Measurements from ENCODE around the gene KRT12.
A peak's percentile ranks its signal among the peaks of the same experiment; 100 is the strongest.
"Not testable (repeated sequence)": the region's sequence is repeated elsewhere in the genome, so short reads cannot be mapped to it uniquely, and the experiment has no call there.

KRT12 gene

DNA sequence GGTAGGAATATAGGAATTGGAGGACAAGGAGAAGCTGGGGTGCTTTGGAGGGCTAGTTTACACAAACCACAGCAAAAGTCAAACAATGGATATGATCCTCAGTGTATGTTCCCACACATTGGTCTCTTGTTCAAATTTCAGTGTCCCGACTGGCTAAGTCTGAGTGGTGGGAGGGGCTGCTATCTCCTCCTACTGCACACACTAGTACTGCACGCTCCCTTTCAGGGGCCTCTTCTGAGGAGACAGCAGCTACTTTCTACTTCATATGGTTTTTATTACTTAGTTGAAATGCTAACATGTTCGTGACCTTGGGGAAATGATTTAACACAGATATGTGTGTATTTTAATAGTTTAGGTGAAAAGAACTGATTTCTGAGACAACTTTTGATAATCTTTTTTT lies 25.8 kb downstream of the KRT12 start:
- no peak for DNase-seq

- DNase-seq, result no peak
These were observed 27.8 kb downstream of the KRT12 start for GRCh38 chr17:40839194-40839593.

DNA sequence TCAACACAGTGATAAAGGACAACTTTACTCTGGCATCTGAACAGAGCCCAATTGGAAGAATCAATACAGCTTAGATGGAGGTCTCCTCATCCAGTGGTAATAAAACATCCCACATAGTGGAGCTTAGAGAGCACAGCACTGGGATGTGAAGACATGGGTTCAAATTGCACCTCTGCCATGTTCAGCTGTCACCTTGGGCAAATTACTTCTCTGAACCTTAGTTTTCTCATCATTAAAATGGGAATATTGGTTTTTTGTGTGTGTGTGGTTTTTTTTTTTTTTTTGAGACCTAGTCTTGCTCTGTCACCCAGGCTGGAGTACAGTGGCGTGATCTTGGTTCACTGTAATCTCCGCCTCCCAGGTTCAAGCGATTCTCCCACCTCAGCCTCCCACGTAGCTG lies 31.0 kb downstream of the KRT12 start:
- no peak for DNase-seq

DNA sequence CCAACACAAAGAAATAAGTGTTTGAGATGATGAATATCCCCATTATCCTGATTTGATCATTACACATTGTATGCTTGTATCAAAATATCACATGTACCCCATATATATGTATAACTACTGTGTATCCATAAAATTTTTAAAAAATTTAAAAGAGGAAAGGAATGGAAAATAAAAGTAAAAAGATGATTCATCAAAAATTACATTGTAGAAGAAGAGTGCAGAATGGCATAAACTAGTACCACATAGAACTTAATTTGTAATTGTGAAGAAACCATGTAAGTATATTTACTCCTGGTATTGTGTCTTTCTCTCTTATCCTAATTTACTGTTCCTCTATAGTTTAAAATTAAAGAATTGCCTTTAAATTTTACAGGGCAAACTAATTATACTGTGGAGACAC lies 33.1 kb downstream of the KRT12 start:
- DNase-seq, result no peak

DNA sequence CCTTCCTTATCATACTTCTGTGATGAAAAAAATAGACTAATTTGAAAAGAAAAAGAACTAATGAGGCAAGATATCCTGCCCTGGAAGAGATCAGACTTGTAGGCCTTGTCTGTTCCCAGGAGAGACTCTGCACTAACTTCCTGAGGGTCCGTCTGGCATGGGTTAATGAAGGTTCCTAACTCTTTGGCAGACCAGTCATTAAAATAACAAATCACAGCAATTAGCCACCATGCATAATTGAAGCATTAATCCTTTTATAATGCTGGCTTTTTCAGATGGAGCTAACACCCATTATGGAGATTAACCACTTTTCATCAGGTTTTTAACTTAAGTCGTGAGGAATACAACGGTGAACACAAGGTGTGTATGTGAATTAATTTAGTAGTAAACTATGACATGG lies 34.2 kb downstream of the KRT12 start:
- DNase-seq, result no peak

DNA sequence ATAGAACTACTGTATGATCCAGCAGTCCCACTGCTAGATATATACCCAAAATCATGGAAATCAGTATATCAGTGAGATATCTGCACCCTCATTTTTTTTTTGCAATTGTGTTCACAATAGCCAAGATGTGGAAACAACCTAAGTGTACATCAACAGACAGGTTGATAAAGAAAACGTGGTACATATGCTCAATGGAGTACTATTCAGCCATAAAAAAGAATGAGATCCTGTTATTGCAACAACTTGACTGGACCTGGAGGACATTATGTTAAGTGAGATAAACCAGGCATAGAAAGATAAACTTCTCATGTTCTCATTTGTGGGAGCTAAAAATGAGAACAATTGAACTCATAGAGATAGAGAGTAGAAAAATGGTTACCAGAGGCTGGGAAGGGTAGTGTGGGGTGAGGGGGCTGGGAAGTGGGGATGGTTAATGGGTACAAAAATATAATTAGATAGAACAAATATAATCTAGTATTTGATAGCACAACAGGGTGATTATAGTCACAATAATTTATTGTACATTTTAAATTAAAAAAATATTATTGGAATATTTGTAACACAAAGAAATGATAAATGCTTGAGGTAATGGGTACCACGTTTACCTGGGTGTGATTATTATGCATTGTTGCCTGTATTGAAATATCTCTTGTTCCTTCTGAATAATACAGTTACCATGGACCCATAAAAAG lies 36.8 kb downstream of the KRT12 start:
- no peak for DNase-seq

DNA sequence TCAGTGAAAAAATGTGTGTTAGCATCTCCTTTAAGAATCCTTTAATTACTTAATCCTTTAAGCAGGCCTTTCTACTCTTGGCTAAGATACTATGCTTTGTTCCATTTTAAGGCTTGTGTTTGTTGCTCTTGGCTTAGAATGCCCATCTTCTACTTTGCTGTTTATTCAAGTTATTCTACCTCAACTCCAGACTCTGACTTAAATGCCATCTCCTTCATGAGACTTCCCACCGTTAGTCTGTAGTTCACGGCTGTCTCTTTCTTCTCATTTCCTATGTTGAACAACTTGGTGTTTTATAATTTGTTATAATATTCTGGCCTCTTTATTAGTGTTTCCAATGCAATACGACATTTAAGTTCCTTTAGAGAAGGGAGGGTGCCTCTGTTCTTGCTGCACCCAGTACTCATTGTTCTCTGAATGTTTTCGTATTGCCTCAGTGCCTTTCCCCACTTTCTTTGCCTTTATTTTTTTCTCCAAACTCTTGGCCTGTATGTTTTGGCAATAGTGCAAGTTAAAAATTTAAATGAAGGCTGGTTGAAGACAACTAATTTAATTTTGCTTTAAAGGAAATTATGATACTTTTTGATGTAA lies 38.5 kb downstream of the KRT12 start:
- no peak for DNase-seq

DNA sequence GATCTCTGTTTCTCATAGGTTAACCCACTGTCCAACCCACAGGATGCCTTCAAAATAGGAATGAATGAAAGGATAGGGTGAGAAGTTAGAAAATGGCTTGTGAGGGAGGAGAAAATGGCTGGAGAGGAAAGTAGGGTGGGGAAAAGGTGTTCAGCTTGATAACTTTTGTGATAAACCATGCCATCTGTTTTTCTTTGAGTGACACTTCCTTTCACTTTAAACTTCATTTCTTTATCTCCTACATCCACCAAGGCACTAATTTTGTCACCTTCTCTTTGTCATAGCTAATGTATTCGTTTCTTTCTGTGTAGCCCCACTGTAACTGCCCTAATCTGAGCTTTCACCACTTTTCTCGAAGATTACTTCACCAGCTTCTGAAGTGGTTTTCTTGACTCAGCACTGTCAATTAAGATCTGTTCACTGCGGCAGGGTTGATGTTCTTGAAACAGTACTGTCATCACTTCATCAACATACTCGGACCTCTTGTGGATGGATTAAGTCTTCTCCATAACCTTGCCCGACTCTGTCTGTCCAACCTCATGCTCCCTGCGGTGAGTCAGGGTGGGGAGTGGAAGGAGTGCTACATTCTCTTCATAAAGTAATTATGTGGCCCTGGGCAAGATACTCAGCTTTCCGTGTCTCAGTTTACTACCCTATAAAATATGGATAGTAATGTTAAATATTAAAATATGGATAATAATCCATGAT lies 39.1 kb downstream of the KRT12 start:
- peak; percentile 48 for DNase-seq

- no peak for DNase-seq
These were observed 41.4 kb downstream of the KRT12 start for GRCh38 chr17:40825599-40825998.

DNA sequence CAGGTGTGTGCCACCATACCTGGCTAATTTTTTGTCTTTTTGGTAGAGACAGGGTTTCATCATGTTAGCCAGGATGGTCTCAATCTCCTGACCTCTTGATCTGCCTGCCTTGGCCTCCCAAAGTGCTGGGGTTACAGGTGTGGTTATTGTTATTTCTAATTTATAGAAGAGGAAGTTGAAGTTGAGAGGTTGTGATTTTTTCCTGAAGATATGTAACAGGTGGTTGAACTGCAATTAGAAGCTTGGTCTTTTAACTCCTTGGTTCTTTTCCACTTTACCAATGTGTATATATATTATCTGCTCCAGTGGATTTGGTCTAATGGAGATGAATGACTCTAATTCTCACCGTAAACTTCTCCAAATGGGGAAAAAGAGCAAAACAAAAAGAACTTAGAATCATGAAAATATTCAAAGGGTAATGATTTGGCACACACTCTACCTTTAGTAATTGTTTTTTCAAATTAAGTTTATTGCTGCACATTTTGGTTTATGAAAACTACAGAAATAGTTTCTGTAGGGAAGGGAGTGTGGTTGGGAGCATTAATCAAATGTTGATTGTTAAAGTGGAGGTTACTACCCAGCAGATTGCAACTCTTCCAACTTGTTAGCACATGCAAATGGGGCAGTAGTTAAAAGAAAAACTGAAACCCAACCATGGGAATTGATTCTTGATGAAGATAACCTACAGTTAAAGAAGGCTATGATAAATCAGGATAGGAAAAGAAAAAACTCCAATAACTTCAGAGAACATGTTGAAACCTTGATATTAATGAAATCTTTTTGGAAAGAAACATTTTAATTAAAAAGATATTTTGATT lies 42.8 kb downstream of the KRT12 start:
- no peak for DNase-seq

- DNase-seq, result no peak
These were observed 44.8 kb downstream of the KRT12 start, which contains the start of gene KRT10 for GRCh38 chr17:40822132-40822812. Gene KRT10, minus strand, starts transcription at chr17:40822614. Its CDS starts 29 bp downstream, at chr17:40822585.

DNA sequence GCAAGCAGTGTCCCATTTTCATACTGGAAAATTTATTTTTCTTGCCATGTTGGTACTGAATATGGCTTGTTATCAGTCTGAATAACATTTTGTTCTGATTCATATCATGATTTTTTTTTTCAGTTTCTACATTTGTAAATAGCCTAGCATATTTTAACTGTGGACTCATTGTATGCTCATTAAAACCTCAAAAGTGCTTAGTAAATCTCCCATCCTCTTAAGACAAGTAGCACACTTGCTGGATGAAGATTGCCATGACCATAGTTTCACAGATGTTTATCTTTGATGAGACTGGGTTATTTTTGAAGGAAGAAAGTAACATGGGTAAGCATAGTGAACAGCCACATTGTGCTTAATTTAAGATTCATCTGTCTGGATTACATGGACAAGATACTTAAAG lies 45.5 kb downstream of the KRT12 start:
- no peak for DNase-seq

GRCh38 chr17:40820228-40820838 lies 46.7 kb downstream of the KRT12 start:
- no peak for DNase-seq

GRCh38 chr17:40819528-40820125 lies 47.4 kb downstream of the KRT12 start:
- no peak for DNase-seq

GRCh38 chr17:40818733-40819527 lies 48.1 kb downstream of the KRT12 start:
- DNase-seq, result peak; percentile 82

DNA sequence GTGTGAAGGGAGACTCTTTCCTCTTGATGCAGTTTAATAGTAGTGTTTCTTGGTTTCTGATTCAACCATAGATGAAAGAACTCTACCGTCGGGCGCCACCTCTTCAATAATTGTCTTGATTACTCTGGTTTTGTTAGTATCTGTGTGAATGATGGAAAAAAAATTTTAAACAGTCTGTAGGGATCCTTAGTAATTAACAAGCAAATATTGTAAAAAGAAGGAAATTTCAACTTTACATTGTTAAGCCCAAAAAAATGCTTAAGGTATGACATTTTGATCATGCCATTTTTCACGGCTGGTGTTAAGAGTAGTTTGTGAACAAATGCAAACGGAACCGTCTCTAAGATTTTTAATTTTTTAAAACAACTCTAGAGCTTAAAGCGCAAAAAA lies 48.7 kb downstream of the KRT12 start:
- no peak for DNase-seq

- DNase-seq, result no peak
These were observed 49.8 kb downstream of the KRT12 start for GRCh38 chr17:40817103-40817682.

DNA sequence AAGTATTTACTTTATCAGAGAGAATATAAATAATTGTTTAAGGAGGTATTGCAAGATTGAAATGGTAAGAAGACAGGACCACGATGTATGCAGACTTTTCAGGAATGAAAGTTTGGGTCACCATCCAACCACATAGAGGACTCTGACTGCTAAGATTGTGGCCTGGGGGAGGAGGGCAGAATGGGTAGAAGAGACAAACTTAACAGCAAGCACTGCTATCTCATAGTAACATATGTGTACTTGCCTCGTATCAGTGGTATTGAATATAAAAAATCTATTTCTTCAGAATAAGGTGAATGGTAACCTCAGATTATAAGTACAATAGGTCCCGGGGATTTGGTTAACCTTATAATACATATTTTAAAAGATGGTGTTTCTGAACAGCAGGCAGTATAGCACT lies 50.5 kb downstream of the KRT12 start:
- no peak for DNase-seq

GRCh38 chr17:40815381-40815780 lies 51.6 kb downstream of the KRT12 start:
- no peak for DNase-seq

DNA sequence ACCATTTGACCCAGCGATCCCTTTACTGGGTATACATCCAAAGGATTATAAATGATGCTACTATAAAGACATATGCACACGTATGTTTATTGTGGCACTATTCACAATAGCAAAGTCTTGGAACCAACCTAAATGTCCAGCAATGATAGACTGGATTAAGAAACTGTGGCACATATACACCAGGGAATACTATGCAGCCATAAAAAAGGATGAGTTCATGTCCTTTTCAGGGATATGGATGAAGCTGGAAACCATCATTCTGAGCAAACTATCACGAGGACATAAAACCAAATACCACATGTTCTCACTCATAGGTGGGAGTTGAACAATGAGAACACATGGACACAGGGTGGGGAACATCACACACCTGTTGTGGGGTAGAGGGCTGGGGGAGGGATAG lies 52.4 kb downstream of the KRT12 start:
- DNase-seq, result not testable (repeated sequence)

- no peak for DNase-seq
These were observed 53.2 kb downstream of the KRT12 start for GRCh38 chr17:40813804-40814203.

All from T1000 (cell line).